H1 (cell line): ENCODE results near the gene BICD1. TPM values are rescaled to one million over a fixed set of nuclear protein-coding genes. Genes with fewer than 3 reads are reported as not detected.
A peak's percentile ranks its signal among the peaks of the same experiment; 100 is the strongest.

Experiments used
- CTCF ChIA-PET: fragments of 300-600 bp; sonication (Branson Sonifier 250); formaldehyde crosslinking; loops from one replicate; lab custom pipeline; 2021; ENCODE audit not compliant: partially characterized antibody; lab: Charles Lee
- POLR2A ChIA-PET: fragments of 300-600 bp; sonication (Branson Sonifier 250); formaldehyde crosslinking; loops from one replicate; lab custom pipeline; 2021; ENCODE audit warnings: inconsistent platforms; ENCODE audit not compliant: partially characterized antibody; lab: Charles Lee
- DNase-seq, 2 experiments: peaks; one replicate each; pipeline versions ENCODE4 v3.0.0 to v3.0.0-alpha.2; 2010 to 2022; ENCODE audit warnings: low spot score in 2 of 2, low read depth in 1 of 2, mixed read lengths in 1 of 2
- FAIRE-seq: peaks from 2 replicates; lab custom pipeline; 2011; peaks lifted over from hg19 to GRCh38; lab: Jason Lieb, UNC
- H2AFZ ChIP-seq: 2 replicates; pipeline ENCODE4 v1.8.1; 2012; ENCODE audit warnings: low read length, inconsistent platforms
- H2AK5ac ChIP-seq: 2 replicates; pipeline ENCODE4 v1.6.1; 2013; ENCODE audit warnings: low read depth, low read length
- H2BK120ac ChIP-seq: replicated peaks from 2 replicates; pipeline ENCODE3; 2013; ENCODE audit warnings: low read depth, low read length, inconsistent platforms
- H2BK12ac ChIP-seq: 2 replicates; pipeline ENCODE4 v1.6.1; 2013; ENCODE audit warnings: low read depth, low read length
- H2BK15ac ChIP-seq: 2 replicates; pipeline ENCODE4 v1.6.1; 2013; ENCODE audit warnings: low read length
- H2BK20ac ChIP-seq: 2 replicates; pipeline ENCODE4 v1.6.1; 2013; ENCODE audit warnings: low read length
- H2BK5ac ChIP-seq: 2 replicates; pipeline ENCODE4 v1.6.1; 2013; ENCODE audit warnings: low read depth, low read length
- H3K14ac ChIP-seq: 2 replicates; pipeline ENCODE4 v1.6.1; 2013; ENCODE audit warnings: inconsistent platforms; ENCODE audit not compliant: insufficient read length
- H3K18ac ChIP-seq: 2 replicates; pipeline ENCODE4 v1.6.1; 2013; ENCODE audit warnings: low read length; ENCODE audit errors: extremely low read depth
- H3K23ac ChIP-seq: 2 replicates; pipeline ENCODE4 v1.6.1; 2013; ENCODE audit warnings: inconsistent platforms; ENCODE audit not compliant: insufficient read length
- H3K23me2 ChIP-seq: 2 replicates; pipeline ENCODE4 v1.6.1; 2013; ENCODE audit warnings: low read depth, low read length
- H3K27ac ChIP-seq: 2 replicates; pipeline ENCODE4 v1.6.1; 2011; ENCODE audit warnings: low read depth, low read length, inconsistent platforms
- H3K27me3 ChIP-seq, 4 experiments: replicated peaks in 1 of 4; 1 replicate in 1 of 4; 2 replicates in 3 of 4; pipeline versions ENCODE4 v1.6.1 to v1.8.1; 2011 to 2013; ENCODE audit warnings: low read length in 3 of 4, mild to moderate bottlenecking in 3 of 4, inconsistent platforms in 2 of 4, mixed read lengths in 2 of 4, moderate library complexity in 1 of 4; ENCODE audit not compliant: control insufficient read depth in 3 of 4, insufficient read depth in 3 of 4; ENCODE audit errors: extremely low read depth in 1 of 4
- H3K36me3 ChIP-seq, 4 experiments: 2 replicates each; pipeline versions ENCODE4 v1.6.1 to v1.8.1; 2011 to 2013; ENCODE audit warnings: mild to moderate bottlenecking in 4 of 4, low read length in 3 of 4, moderate library complexity in 2 of 4, control low read depth in 1 of 4, inconsistent platforms in 1 of 4; ENCODE audit not compliant: insufficient read depth in 4 of 4, control insufficient read depth in 2 of 4
- H3K4ac ChIP-seq: replicated peaks from 2 replicates; pipeline ENCODE3; 2013; ENCODE audit warnings: low read length, low read depth, mixed read lengths, inconsistent platforms; ENCODE audit not compliant: insufficient read length
- H3K4me1 ChIP-seq, 4 experiments: replicated peaks in 1 of 4; 1 replicate in 1 of 4; 2 replicates in 3 of 4; pipeline versions ENCODE4 v1.6.1 to v1.8.1; 2011 to 2013; ENCODE audit warnings: low read length in 3 of 4, inconsistent platforms in 2 of 4, mixed read lengths in 1 of 4; ENCODE audit not compliant: insufficient read depth in 4 of 4, control insufficient read depth in 3 of 4
- H3K4me2 ChIP-seq, 2 experiments: 2 replicates each; pipeline versions ENCODE4 v1.6.1 to v1.8.1; 2011 to 2013; ENCODE audit warnings: low read depth in 2 of 2, low read length in 2 of 2, control low read depth in 1 of 2, inconsistent platforms in 1 of 2, mild to moderate bottlenecking in 1 of 2; ENCODE audit not compliant: insufficient read depth in 1 of 2
- H3K4me3 ChIP-seq, 4 experiments: fragments of 200-600, 300-600 bp in 1 of 4; sonication (generic), shearing (Covaris generic), sonication (Bioruptor Twin) in 1 of 4; 2 replicates each; pipeline versions ENCODE4 v1.5.1 to v1.8.1; 2011 to 2016; ENCODE audit warnings: low read length in 4 of 4, low read depth in 3 of 4, control low read depth in 2 of 4, inconsistent platforms in 2 of 4, mild to moderate bottlenecking in 2 of 4, mixed read lengths in 1 of 4, moderate library complexity in 1 of 4; ENCODE audit not compliant: insufficient read depth in 2 of 4; ENCODE audit errors: extremely low read depth in 1 of 4
- H3K56ac ChIP-seq: replicated peaks from 2 replicates; pipeline ENCODE3; 2013; ENCODE audit warnings: low read depth, mild to moderate bottlenecking, mixed read lengths, low read length, inconsistent platforms; ENCODE audit not compliant: insufficient read length
- H3K79me1 ChIP-seq: 2 replicates; pipeline ENCODE4 v1.6.1; 2013; ENCODE audit warnings: low read depth, low read length, control low read depth
- H3K79me2 ChIP-seq, 2 experiments: 2 replicates each; pipeline versions ENCODE4 v1.6.1 to v1.8.1; 2012 to 2013; ENCODE audit warnings: low read length in 2 of 2, mild to moderate bottlenecking in 2 of 2, inconsistent platforms in 1 of 2; ENCODE audit not compliant: insufficient read depth in 2 of 2, control insufficient read depth in 1 of 2
- H3K9ac ChIP-seq, 4 experiments: replicated peaks in 1 of 4; 1 replicate in 1 of 4; 2 replicates in 3 of 4; pipeline versions ENCODE4 v1.6.1 to v1.8.1; 2011 to 2013; ENCODE audit warnings: low read depth in 3 of 4, low read length in 3 of 4, control low read depth in 2 of 4, mild to moderate bottlenecking in 2 of 4, moderate library complexity in 2 of 4, inconsistent platforms in 1 of 4; ENCODE audit errors: extremely low read depth in 1 of 4
- H3K9me3 ChIP-seq, 2 experiments: 2 replicates each; pipeline versions ENCODE4 v1.6.1 to v1.8.1; 2012 to 2013; ENCODE audit warnings: mild to moderate bottlenecking in 2 of 2, moderate library complexity in 2 of 2, control low read depth in 1 of 2, inconsistent platforms in 1 of 2, low read depth in 1 of 2, low read length in 1 of 2, mixed read lengths in 1 of 2; ENCODE audit not compliant: insufficient read depth in 2 of 2
- H4K20me1 ChIP-seq, 2 experiments: replicated peaks in 1 of 2; 2 replicates each; pipeline versions ENCODE3 to v1.8.1; 2011 to 2013; ENCODE audit warnings: inconsistent platforms in 2 of 2, low read length in 2 of 2, mild to moderate bottlenecking in 1 of 2; ENCODE audit not compliant: insufficient read depth in 2 of 2, control insufficient read depth in 1 of 2
- H4K5ac ChIP-seq: 2 replicates; pipeline ENCODE4 v1.6.1; 2013; ENCODE audit warnings: low read length, low read depth, mixed read lengths, inconsistent platforms; ENCODE audit not compliant: insufficient read length
- H4K8ac ChIP-seq: 2 replicates; pipeline ENCODE4 v1.8.0; 2013; ENCODE audit warnings: mild to moderate bottlenecking, moderate library complexity, low read length, inconsistent platforms; ENCODE audit not compliant: insufficient read depth; ENCODE audit errors: extremely low read depth
- H4K91ac ChIP-seq: replicated peaks from 2 replicates; pipeline ENCODE3; 2013; ENCODE audit warnings: low read length, mixed read lengths, inconsistent platforms; ENCODE audit not compliant: insufficient read length
- CHD1 ChIP-seq: IDR thresholded peaks from 2 replicates; pipeline ENCODE4 v1.6.1; 2012; ENCODE audit warnings: low read depth, low read length, improper control_type of control experiment
- CTCF ChIP-seq, 3 experiments: IDR thresholded peaks; 1 replicate in 2 of 3; 2 replicates in 1 of 3; pipeline versions ENCODE4 v1.5.1 to v1.6.1; 2011; ENCODE audit warnings: low read length in 3 of 3, mild to moderate bottlenecking in 3 of 3, inconsistent platforms in 2 of 3, low read depth in 1 of 3, moderate library complexity in 1 of 3; ENCODE audit not compliant: insufficient read depth in 1 of 3; ENCODE audit errors: control extremely low read depth in 1 of 3
- MAX ChIP-seq: IDR thresholded peaks from 2 replicates; pipeline ENCODE4 v1.6.1; 2012; ENCODE audit warnings: inconsistent platforms
- RAD21 ChIP-seq, 2 experiments: IDR thresholded peaks in 1 of 2; conservative IDR thresholded peaks in 1 of 2; 2 replicates each; pipeline ENCODE4 v1.6.1; 2011; ENCODE audit warnings: low read depth in 2 of 2, low read length in 2 of 2, improper control_type of control experiment in 1 of 2, inconsistent platforms in 1 of 2, mild to moderate bottlenecking in 1 of 2, moderate library complexity in 1 of 2
- SUZ12 ChIP-seq: fragments of 200-600 bp; sonication (generic); IDR thresholded peaks from 2 replicates; pipeline ENCODE4 v1.6.1; 2012; ENCODE audit warnings: mild to moderate bottlenecking, inconsistent platforms, low read length, moderate library complexity, mixed read lengths
- TEAD4 ChIP-seq: IDR thresholded peaks from 2 replicates; pipeline ENCODE4 v1.6.1; 2012; ENCODE audit warnings: low read depth, low read length, inconsistent platforms, mixed read lengths
- WGBS, 2 experiments: shearing (Covaris generic) in 1 of 2; methylation state at CpG; one replicate each; pipeline versions ENCODE4 v1.1.6 to v1.1.7; 2013 to 2015; ENCODE audit warnings: low lambda C conversion rate in 2 of 2, mixed read lengths in 2 of 2, inconsistent platforms in 1 of 2, low coverage in 1 of 2, missing lambda C conversion rate in 1 of 2; ENCODE audit not compliant: insufficient replicate concordance in 2 of 2, insufficient coverage in 1 of 2, insufficient read length in 1 of 2; ENCODE audit errors: extremely low coverage in 1 of 2, missing lambda C conversion rate in 1 of 2; 5-methylcytosine and 5-hydroxymethylcytosine counted together
- polyA plus RNA-seq, 7 experiments: library from polyadenylated mRNA; depleted of rRNA in 3 of 7; stranded (reverse) in 5 of 7; unstranded in 2 of 7; fragments of >200 nt in 5 of 7; fragments of 200-250 nt in 2 of 7; gene quantifications; 1 replicate in 5 of 7; 2 replicates in 1 of 7; 4 replicates in 1 of 7; pipeline versions ENCODE4 v1.2.1 to v1.2.3, GENCODE V29; 2011 to 2013; ENCODE audit warnings: missing spikeins in 2 of 7, mixed read lengths in 2 of 7
- total RNA-seq: library from RNA; stranded (reverse); fragmentation: NEBNext Ultra II Directional; extraction: Animal tissue kit (Norgen Biotek cat#: 25700); gene quantifications from 2 replicates; pipeline ENCODE4 v1.2.1, GENCODE V29; 2021

BICD1 gene
- total and polyA plus RNA-seq, 2 of the 8 experiments (the other 6 are each of a cell fraction or from before 2014, with no cell fraction given), result 34.1 to 58.4 TPM

GRCh38 chr12:32302218-32303173, 195.8 kb downstream of the BICD1 start:
- 78% methylated on average over 6 of the region's 6 CpGs; no CpG with 5 or more reads in 1 of the 2 experiments for WGBS, 2 experiments
- H2AK5ac ChIP-seq, result no peak overlapping the region
- no peaks in the 10 kb centered on the region; the same call in 1 of the 2 replicates for H3K79me1 ChIP-seq
- no peak overlapping the region for H2BK12ac ChIP-seq
- H3K9me3 ChIP-seq, result no peaks in the 10 kb centered on the region
- H3K23ac ChIP-seq, result no peak overlapping the region
- no peak overlapping the region for H3K14ac ChIP-seq
- H3K27me3 ChIP-seq, result no peaks in the 10 kb centered on the region
- no peaks in the 10 kb centered on the region; a peak in 1 of 4 replicates for H3K79me2 ChIP-seq
- no peak overlapping the region for H2BK120ac ChIP-seq
- no peak overlapping the region for H3K4me2 ChIP-seq
- TF ChIP-seq SUZ12 (no peak), MAX (no peak), RAD21 (IDR thresholded peaks at IDR 0.05 in 1 of 2, conservative IDR thresholded peaks at IDR 0.05 in 1 of 2; ENCODE audit: low read depth in 2 of 2, low read length in 2 of 2) (peak; percentile 80 to 86), TEAD4 (peak; percentile 91), CHD1 (no peak), CTCF (IDR thresholded peaks at IDR 0.05; ENCODE audit: control extremely low read depth in 1 of 3, insufficient read depth in 1 of 3, low read depth in 1 of 3, low read length in 3 of 3) (peak; percentile 66 to 83 (median 74))
- H4K8ac ChIP-seq, result no peak overlapping the region
- no peak overlapping the region for H3K9ac ChIP-seq
- H3K18ac ChIP-seq, result no peak overlapping the region
- H3K27ac ChIP-seq, result no peak overlapping the region
- H2BK15ac ChIP-seq, result no peak overlapping the region
- no peak overlapping the region for H4K91ac ChIP-seq
- no peak overlapping the region for H3K4me3 ChIP-seq
- H3K36me3 ChIP-seq, result peaks cover 2 to 17% (median 6%) of the 10 kb centered on the region in 4 experiments; a peak in 6 of 8 replicates
- no peak overlapping the region for H3K56ac ChIP-seq
- peaks cover 0 to 1% of the 10 kb centered on the region in 2 experiments for H4K20me1 ChIP-seq
- H3K4ac ChIP-seq, result no peak overlapping the region
- no peak overlapping the region for H4K5ac ChIP-seq
- H2AFZ ChIP-seq, result no peak overlapping the region
- CTCF ChIA-PET, result interaction anchor here (0.7 to 1.4 kb wide), 7 partner anchors 10 to 194 kb away, joined by 3 to 5 read pairs (median 3); no protein-coding TSS in a partner anchor
- no peaks in the 10 kb centered on the region for H3K4me1 ChIP-seq
- H3K23me2 ChIP-seq, result no peaks in the 10 kb centered on the region
- H2BK5ac ChIP-seq, result no peak overlapping the region
- FAIRE-seq (no peak), DNase-seq (no peak)
- POLR2A ChIA-PET, result no interaction called here
- H2BK20ac ChIP-seq, result no peak overlapping the region
